Esophagus squamous epithelium (tissue), 5 donors: ENCODE data around the gene IFNGR2. TPM values are rescaled to one million over a fixed set of nuclear protein-coding genes. Genes with fewer than 3 reads are reported as not detected.
A peak's percentile ranks its signal among the peaks of the same experiment; 100 is the strongest.

Source experiments
- DNase-seq: peaks from one replicate; lab custom pipeline; 2025; lab: John Stamatoyannopoulos, UW
- H3K27ac ChIP-seq, 4 donors: fragments of 200-600 bp; sonication (generic); one replicate each; pipeline ENCODE4 v1.5.1; 2016 to 2019; ENCODE audit warnings: mild to moderate bottlenecking in 1 of 4
- H3K27me3 ChIP-seq, 4 donors: fragments of 200-600 bp; sonication (generic); 1 replicate in 3 of 4; 2 replicates in 1 of 4; pipeline versions ENCODE4 v1.5.1 to v1.6.0; 2017 to 2021; ENCODE audit warnings: antibody characterized with exemption in 1 of 4
- H3K36me3 ChIP-seq, 3 donors: fragments of 200-600 bp; sonication (generic); one replicate each; pipeline ENCODE4 v1.5.1; 2016 to 2019
- H3K4me1 ChIP-seq, 3 donors: fragments of 200-600 bp; sonication (generic); one replicate each; pipeline ENCODE4 v1.5.1; 2017 to 2019
- H3K4me3 ChIP-seq, 4 donors: fragments of 200-600 bp; sonication (generic); 1 replicate in 3 of 4; 2 replicates in 1 of 4; pipeline ENCODE4 v1.5.1; 2016 to 2019; ENCODE audit warnings: mild to moderate bottlenecking in 2 of 4, moderate library complexity in 1 of 4
- H3K9me3 ChIP-seq, 3 donors: fragments of 200-600 bp; sonication (generic); one replicate each; pipeline ENCODE4 v1.5.1; 2016 to 2019
- CTCF ChIP-seq, 6 experiments: fragments of 450-650 bp in 4 of 6; fragments of 200-600 bp in 2 of 6; sonication (generic) in 2 of 6; IDR thresholded peaks; one replicate each; pipeline ENCODE4 v1.5.1; 2016 to 2019; ENCODE audit warnings: antibody characterized with exemption in 6 of 6, mild to moderate bottlenecking in 4 of 6, moderate library complexity in 4 of 6
- POLR2A ChIP-seq, 4 donors: fragments of 450-650 bp; IDR thresholded peaks; one replicate each; pipeline ENCODE4 v1.6.1; 2017; ENCODE audit warnings: antibody characterized with exemption in 4 of 4, mild to moderate bottlenecking in 4 of 4, moderate library complexity in 3 of 4
- WGBS, 2 donors: methylation state at CpG; one replicate each; pipeline ENCODE4 v1.1.5; 2018; 5-methylcytosine and 5-hydroxymethylcytosine counted together
- intact Hi-C: fragments of 100-400 bp; cut with DNase I; formaldehyde crosslinking; loops from one replicate; pipeline ENCODE4 v1.15.0; 2022
- total RNA-seq, 4 donors: library from RNA; depleted of rRNA; stranded (reverse); fragments of >200 nt; gene quantifications; one replicate each; pipeline ENCODE4 v1.1.0, GENCODE V29; 2016
- donor health status: DM: yes; HTN: yes; CAD: no.

IFNGR2 gene
- 10 to 100 TPM; 43.0 to 65.6 (median 61.1) TPM for total RNA-seq

GRCh38 chr21:33403128-33403785 is at the start of gene IFNGR2:
Gene IFNGR2 (plus strand): TSS chr21:33403413. CDS start chr21:33403544, 131 bp downstream.
- TF ChIP-seq CTCF (IDR thresholded peaks at IDR 0.05) = no peak
- TF ChIP-seq POLR2A (IDR thresholded peaks at IDR 0.05) = peak in 2 of 4 donors; percentile 27 to 58
- Histone ChIP-seq H3K36me3 (peaks cover 0 to 1% (median 0%) of the 10 kb centered on the region in 3 donors), H3K4me1 (peaks cover 20 to 60% (median 25%) of the 10 kb centered on the region in 3 donors), H3K4me3 (peak within 1 kb of the TSS; percentile 82 to 96 (median 94)), H3K27ac (peak within 1 kb of the TSS; percentile 98 to 99 (median 99)), H3K27me3 (peaks cover 0 to 5% (median 0%) of the 10 kb centered on the region in 4 donors), H3K9me3 (no peaks in the 10 kb centered on the region)
- no peak for DNase-seq
- 5% methylated on average over 11 of the region's 89 CpGs; no CpG with 5 or more reads in 1 of the 2 donors for WGBS, 2 donors
- intact Hi-C loops = no loop called here

- intact Hi-C loops = loop anchor here (10.0 kb wide), 1 partner anchor 151 kb away; no protein-coding TSS in a partner anchor
Measured at GRCh38 chr21:33355355-33355754, 47.9 kb upstream of the IFNGR2 start.

GRCh38 chr21:33355996-33356395 is 47.2 kb upstream of the IFNGR2 start:
- H3K27me3 ChIP-seq = no peaks in the 10 kb centered on the region
- H3K4me1 ChIP-seq = peaks cover 6 to 12% (median 10%) of the 10 kb centered on the region in 3 donors
- H3K4me3 ChIP-seq = no peak overlapping the region
- no peak for TF ChIP-seq POLR2A (IDR thresholded peaks at IDR 0.05)
- no peak for TF ChIP-seq CTCF (IDR thresholded peaks at IDR 0.05)
- H3K27ac ChIP-seq = no peak overlapping the region
- H3K9me3 ChIP-seq = no peaks in the 10 kb centered on the region
- no peak for DNase-seq
- peaks cover 0 to 72% (median 17%) of the 10 kb centered on the region in 3 donors for H3K36me3 ChIP-seq
- WGBS, 2 donors = 60 to 70% methylated on average over 11 of the region's 11 CpGs
- intact Hi-C loops = loop anchor here (10.0 kb wide), 1 partner anchor 151 kb away; no protein-coding TSS in a partner anchor

More at GRCh38 chr21:33355355-33355754, 47.9 kb upstream of the IFNGR2 start:
- WGBS, 2 donors = 70 to 83% methylated on average over 6 of the region's 6 CpGs
- Histone ChIP-seq H3K9me3 (no peaks in the 10 kb centered on the region), H3K27ac (no peak overlapping the region), H3K4me1 (peaks cover 0 to 6% (median 5%) of the 10 kb centered on the region in 3 donors), H3K36me3 (peaks cover 0 to 78% (median 17%) of the 10 kb centered on the region in 3 donors), H3K27me3 (no peaks in the 10 kb centered on the region), H3K4me3 (no peak overlapping the region)
- TF ChIP-seq CTCF (IDR thresholded peaks at IDR 0.05) (no peak), POLR2A (IDR thresholded peaks at IDR 0.05) (no peak)
- DNase-seq = no peak

- Histone ChIP-seq H3K27me3 (no peaks in the 10 kb centered on the region), H3K36me3 (peaks cover 0 to 60% (median 17%) of the 10 kb centered on the region in 3 donors), H3K4me1 (peaks cover 17 to 24% (median 22%) of the 10 kb centered on the region in 3 donors), H3K9me3 (no peaks in the 10 kb centered on the region), H3K4me3 (no peak overlapping the region), H3K27ac (no peak overlapping the region)
- DNase-seq = no peak
- WGBS, 2 donors = 81 to 87% methylated on average over 6 to 8 of the region's 8 CpGs
- intact Hi-C loops = loop anchor here (10.0 kb wide), 1 partner anchor 152 kb away; no protein-coding TSS in a partner anchor
- TF ChIP-seq CTCF (IDR thresholded peaks at IDR 0.05) (no peak), POLR2A (IDR thresholded peaks at IDR 0.05) (no peak)
Measured at GRCh38 chr21:33357177-33357576, 46.0 kb upstream of the IFNGR2 start.

- intact Hi-C loops = loop anchor here (10.0 kb wide), 1 partner anchor 155 kb away; no protein-coding TSS in a partner anchor
- DNase-seq = no peak
- Histone ChIP-seq H3K4me3 (no peak overlapping the region), H3K9me3 (no peaks in the 10 kb centered on the region), H3K27ac (peak overlapping the region in 1 of 4 donors; percentile 17), H3K4me1 (peaks cover 20 to 33% (median 25%) of the 10 kb centered on the region in 3 donors), H3K36me3 (peaks cover 0 to 39% (median 12%) of the 10 kb centered on the region in 3 donors), H3K27me3 (no peaks in the 10 kb centered on the region)
- TF ChIP-seq CTCF (IDR thresholded peaks at IDR 0.05) = no peak
- TF ChIP-seq POLR2A (IDR thresholded peaks at IDR 0.05) = no peak
- 78 to 80% methylated on average over 4 of the region's 4 CpGs for WGBS, 2 donors
Measured at GRCh38 chr21:33359446-33359845, 43.8 kb upstream of the IFNGR2 start.
